SHP77 treated with DMSO at 0.1 percent for 48 hours (cell line): ENCODE results near the gene GAK.
"Not testable (repeated sequence)": the region's sequence is repeated elsewhere in the genome, so short reads cannot be mapped to it uniquely, and the experiment has no call there.

Experiments
- DNase-seq: peaks from one replicate; lab custom pipeline; 2025; lab: John Stamatoyannopoulos, UW

The GAK gene

GRCh38 chr4:926538-926937 is 5.6 kb downstream of the GAK start:
- no peak for DNase-seq

GRCh38 chr4:925771-926500 is 6.2 kb downstream of the GAK start:
- DNase-seq = no peak

DNA sequence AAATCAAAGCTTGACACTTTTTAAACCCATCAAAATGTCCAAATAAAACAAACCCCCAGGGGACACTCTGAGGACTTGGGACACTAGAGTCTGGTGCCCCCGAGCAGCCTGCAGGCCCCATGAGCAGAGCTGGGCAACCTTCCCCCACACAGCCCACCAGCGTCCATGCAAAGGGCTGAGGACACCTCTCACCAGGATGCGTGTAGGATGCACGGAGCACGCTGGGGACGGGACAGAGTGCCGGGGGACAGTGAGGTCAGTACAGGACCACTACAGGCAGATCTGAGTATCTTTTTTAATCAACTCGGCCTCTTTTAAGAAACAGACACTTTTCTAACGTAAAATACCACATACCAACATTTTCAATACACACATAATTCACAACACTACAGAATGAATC is 6.9 kb downstream of the GAK start:
- DNase-seq = no peak

- DNase-seq = no peak
Observed at GRCh38 chr4:924107-925096, 7.7 kb downstream of the GAK start.

GRCh38 chr4:921830-922331 is 10.2 kb downstream of the GAK start:
- no peak for DNase-seq

DNA sequence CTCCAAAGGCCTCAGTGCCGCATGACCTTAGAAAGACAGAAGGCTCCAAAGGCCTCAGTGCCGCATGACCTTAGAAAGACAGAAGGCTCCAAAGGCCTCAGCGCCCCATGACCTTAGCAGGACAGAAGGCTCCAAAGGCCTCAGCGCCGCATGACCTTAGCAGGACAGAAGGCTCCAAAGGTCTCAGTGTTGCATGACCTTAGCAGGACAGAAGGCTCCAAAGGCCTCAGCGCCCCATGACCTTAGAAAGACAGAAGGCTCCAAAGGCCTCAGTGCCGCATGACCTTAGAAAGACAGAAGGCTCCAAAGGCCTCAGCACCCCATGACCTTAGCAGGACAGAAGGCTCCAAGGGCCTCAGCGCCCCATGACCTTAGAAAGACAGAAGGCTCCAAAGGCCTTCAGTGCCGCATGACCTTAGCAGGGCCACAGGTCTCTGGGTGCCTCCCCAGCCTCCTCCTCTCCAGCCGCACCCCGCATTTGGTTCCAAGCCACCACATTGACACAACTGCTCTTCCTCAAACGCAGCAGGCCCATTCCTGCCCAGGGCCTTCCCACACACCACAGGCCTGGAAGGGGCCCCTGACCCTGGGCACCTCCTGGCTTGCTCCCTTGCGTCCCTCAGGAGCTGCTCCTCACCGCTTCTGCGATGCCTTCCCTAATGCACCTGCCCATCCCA is 13.0 kb downstream of the GAK start:
- DNase-seq = not testable (repeated sequence)

GRCh38 chr4:918591-918990 is 13.5 kb downstream of the GAK start:
- DNase-seq = not testable (repeated sequence)

- DNase-seq = no peak
Observed at GRCh38 chr4:917992-918391, 14.1 kb downstream of the GAK start.

- no peak for DNase-seq
Observed at GRCh38 chr4:917466-917865, 14.7 kb downstream of the GAK start.

GRCh38 chr4:915595-915994 is 16.5 kb downstream of the GAK start:
- no peak for DNase-seq

GRCh38 chr4:915041-915474 is 17.1 kb downstream of the GAK start:
- no peak for DNase-seq

- DNase-seq = no peak
Observed at GRCh38 chr4:914531-914930, 17.6 kb downstream of the GAK start.

- DNase-seq = no peak
Observed at GRCh38 chr4:913280-913618, 18.9 kb downstream of the GAK start.

GRCh38 chr4:912548-913279 is 19.4 kb downstream of the GAK start:
- DNase-seq = no peak

DNA sequence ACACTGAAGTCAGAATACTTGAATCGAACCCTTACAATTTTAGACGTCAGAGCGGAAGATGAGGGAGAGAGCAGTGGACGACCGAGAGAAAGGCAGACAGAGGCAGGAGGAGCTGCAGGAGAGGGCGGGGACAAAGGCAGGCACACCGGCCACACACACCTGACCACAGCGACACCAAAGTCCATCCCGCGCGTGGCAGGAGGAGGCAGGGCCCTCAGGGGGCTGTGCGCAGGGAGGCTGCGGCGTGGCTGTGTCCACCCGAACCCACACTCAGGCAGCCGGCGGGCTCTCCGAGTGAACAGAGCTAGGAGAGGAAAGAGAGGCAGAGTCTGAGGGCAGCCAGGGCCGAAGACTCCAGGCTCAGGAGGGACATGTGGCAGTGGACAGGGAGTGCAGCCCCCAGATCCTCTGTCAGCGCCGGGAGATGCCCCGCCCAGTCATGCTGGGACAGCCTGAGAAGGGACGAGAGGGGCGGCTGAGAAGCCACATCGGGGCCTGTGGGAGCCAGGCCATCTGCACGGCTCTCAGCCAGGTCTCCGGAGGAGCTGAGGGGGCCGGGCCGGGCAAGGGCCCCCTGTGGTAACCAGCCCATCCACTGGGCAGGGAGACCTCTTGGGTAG is 20.1 kb downstream of the GAK start:
- DNase-seq = no peak

DNA sequence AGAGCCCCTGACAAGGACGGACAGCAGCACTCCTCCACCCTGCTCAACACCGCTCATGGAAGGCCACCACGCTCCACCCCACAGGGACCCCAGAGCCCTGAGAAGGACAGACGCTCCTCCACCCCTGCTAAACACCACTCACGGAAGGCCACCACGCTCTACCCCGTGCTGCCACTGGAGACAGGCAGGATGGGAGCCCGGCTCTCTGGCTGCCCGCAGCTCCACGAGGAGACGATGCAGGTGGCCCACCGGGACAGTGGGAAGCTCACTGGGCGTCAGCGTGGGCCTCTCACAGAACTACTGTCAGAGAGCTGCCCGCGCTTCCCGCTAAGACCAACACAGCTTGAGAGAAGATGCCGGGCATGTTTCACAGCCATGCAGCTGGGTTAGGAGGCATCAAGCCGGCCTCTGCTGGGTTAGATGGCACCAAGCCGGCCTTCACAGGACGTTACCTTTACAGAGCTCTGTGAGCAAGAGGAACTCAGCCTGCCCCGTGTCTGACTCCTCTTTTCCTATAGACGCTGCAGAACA is 20.8 kb downstream of the GAK start:
- DNase-seq = no peak

DNA sequence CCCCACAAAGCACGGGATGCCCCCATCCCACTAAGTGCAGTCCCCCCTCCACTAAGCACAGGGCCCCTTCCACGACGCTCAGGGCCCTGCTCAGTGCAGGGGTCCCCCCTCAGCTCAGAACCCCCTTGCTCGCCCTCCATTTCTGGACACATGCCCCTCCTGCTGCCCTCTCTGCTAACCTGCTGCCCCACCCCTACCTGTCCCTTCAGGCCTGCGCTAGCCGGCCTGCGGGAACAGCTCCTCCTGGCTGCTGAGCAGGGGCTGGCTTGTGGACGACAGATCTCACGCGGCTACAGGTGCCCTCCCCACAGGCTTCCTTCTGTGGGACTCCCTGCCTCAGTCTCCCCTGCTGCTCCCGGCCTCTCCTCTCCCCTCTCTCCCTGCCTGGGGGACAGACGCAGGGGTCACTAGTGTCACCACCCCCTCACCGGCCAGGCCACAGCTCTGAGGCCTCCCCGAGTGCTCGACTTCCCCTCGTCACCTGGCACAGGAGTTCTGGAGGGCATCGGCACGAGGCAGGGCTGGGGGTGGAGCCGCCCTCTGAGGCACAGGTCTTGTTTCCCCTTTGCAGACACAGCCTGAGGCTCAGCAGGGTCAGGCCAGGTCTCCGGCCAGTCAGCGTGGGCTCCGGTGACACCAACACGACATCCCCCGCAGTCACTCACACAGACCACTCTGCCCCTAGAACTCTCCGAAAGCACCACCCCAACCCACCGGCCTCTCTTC is 21.6 kb downstream of the GAK start:
- DNase-seq = no peak

GRCh38 chr4:909821-910220 is 22.3 kb downstream of the GAK start:
- no peak for DNase-seq

- DNase-seq = no peak
Observed at GRCh38 chr4:909131-909571, 23.0 kb downstream of the GAK start.

DNA sequence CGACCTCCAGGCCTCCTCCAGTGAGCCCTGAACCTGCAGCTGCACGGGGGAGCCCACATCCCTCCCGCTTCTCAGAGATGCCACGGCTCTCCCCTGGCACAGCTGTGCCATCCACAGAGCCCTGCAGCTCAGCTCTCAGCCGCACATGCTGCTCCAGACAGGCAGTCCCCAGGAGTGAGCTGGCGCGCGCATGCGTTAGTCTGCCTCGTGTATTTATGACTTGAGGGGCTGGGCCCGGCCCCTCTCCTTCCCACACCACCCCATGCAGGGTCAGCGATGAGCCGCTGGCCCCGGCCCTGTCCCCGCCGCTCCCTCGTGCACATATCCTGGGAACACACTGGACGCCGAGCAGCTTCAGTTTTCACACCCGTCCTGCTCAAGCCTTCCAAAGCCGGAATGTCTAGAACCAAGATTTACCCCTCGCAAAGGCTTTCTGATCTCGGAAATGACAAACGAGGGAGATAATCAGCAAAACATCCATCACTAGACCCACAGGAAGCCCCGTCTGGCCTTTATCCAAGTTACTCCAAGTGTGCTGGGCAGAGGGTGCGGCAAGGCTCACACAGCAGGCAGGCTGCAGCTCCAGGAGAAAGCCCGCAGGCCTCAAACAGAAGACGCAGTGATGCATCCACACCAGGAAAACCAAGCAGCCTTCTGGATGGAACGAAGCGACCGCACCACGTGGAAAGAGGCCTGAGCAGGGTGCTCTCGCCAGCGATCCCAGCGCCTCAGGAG is 24.3 kb downstream of the GAK start:
- no peak for DNase-seq
